ENCODE results near the gene TBC1D3.
"Not testable (repeated sequence)": the region's sequence is repeated elsewhere in the genome, so short reads cannot be mapped to it uniquely, and the experiment has no call there.

TBC1D3 gene

GRCh38 chr17:38192455-38192854, at the start of gene TBC1D3:
TBC1D3 (minus strand) TSS chr17:38192555; CDS start chr17:38191029, 1,526 bp downstream.
- H3K4me2 ChIP-seq (ENCODE audit: low read depth, low read length, poor library complexity, severe bottlenecking); H4K20me1 ChIP-seq (ENCODE audit: low read depth, low read length); H3F3A ChIP-seq (ENCODE audit: insufficient read depth); H3K9ac ChIP-seq (ENCODE audit: low read length); H2AFZ ChIP-seq (ENCODE audit: low read depth, low read length, severe bottlenecking); H3K27ac ChIP-seq (ENCODE audit: low read depth, low read length); H3K9me2 ChIP-seq (replicated peaks; ENCODE audit: insufficient read depth, low read length); H3K27me3 ChIP-seq (ENCODE audit: low read length); H3K79me2 ChIP-seq (ENCODE audit: insufficient read depth, low read length); H3K9me3 ChIP-seq (ENCODE audit: insufficient read depth, low read length); H3K4me3 ChIP-seq (ENCODE audit: insufficient read depth, low read length, poor library complexity, severe bottlenecking); H3K36me3 ChIP-seq (ENCODE audit: low read length): not testable (repeated sequence)

GRCh38 chr17:38232790-38233189, 40.4 kb upstream of the TBC1D3 start:
- H3K9ac ChIP-seq (ENCODE audit: low read length); H3F3A ChIP-seq (ENCODE audit: insufficient read depth); H3K36me3 ChIP-seq (ENCODE audit: low read length); H2AFZ ChIP-seq (ENCODE audit: low read depth, low read length, severe bottlenecking); H3K9me3 ChIP-seq (ENCODE audit: insufficient read depth, low read length); H3K4me3 ChIP-seq (ENCODE audit: insufficient read depth, low read length, poor library complexity, severe bottlenecking); H4K20me1 ChIP-seq (ENCODE audit: low read depth, low read length); H3K79me2 ChIP-seq (ENCODE audit: insufficient read depth, low read length); H3K27me3 ChIP-seq (ENCODE audit: low read length); H3K9me2 ChIP-seq (replicated peaks; ENCODE audit: insufficient read depth, low read length); H3K4me2 ChIP-seq (ENCODE audit: low read depth, low read length, poor library complexity, severe bottlenecking); H3K27ac ChIP-seq (ENCODE audit: low read depth, low read length): not testable (repeated sequence)

- not testable (repeated sequence) for H3K27ac ChIP-seq (ENCODE audit: low read depth, low read length); H4K20me1 ChIP-seq (ENCODE audit: low read depth, low read length); H2AFZ ChIP-seq (ENCODE audit: low read depth, low read length, severe bottlenecking); H3K4me2 ChIP-seq (ENCODE audit: low read depth, low read length, poor library complexity, severe bottlenecking); H3K9me3 ChIP-seq (ENCODE audit: insufficient read depth, low read length); H3F3A ChIP-seq (ENCODE audit: insufficient read depth); H3K9ac ChIP-seq (ENCODE audit: low read length); H3K9me2 ChIP-seq (replicated peaks; ENCODE audit: insufficient read depth, low read length); H3K36me3 ChIP-seq (ENCODE audit: low read length); H3K4me3 ChIP-seq (ENCODE audit: insufficient read depth, low read length, poor library complexity, severe bottlenecking); H3K79me2 ChIP-seq (ENCODE audit: insufficient read depth, low read length); H3K27me3 ChIP-seq (ENCODE audit: low read length)
These were observed 33.6 kb upstream of the TBC1D3 start for GRCh38 chr17:38225844-38226495.

- H3K4me2 ChIP-seq (ENCODE audit: low read depth, low read length, poor library complexity, severe bottlenecking); H3F3A ChIP-seq (ENCODE audit: insufficient read depth); H3K9ac ChIP-seq (ENCODE audit: low read length); H3K27me3 ChIP-seq (ENCODE audit: low read length); H3K36me3 ChIP-seq (ENCODE audit: low read length); H3K79me2 ChIP-seq (ENCODE audit: insufficient read depth, low read length); H4K20me1 ChIP-seq (ENCODE audit: low read depth, low read length); H3K9me2 ChIP-seq (replicated peaks; ENCODE audit: insufficient read depth, low read length); H2AFZ ChIP-seq (ENCODE audit: low read depth, low read length, severe bottlenecking); H3K27ac ChIP-seq (ENCODE audit: low read depth, low read length); H3K9me3 ChIP-seq (ENCODE audit: insufficient read depth, low read length); H3K4me3 ChIP-seq (ENCODE audit: insufficient read depth, low read length, poor library complexity, severe bottlenecking): not testable (repeated sequence)
These were observed 28.5 kb upstream of the TBC1D3 start for GRCh38 chr17:38220867-38221266.

- H3K4me3 ChIP-seq (ENCODE audit: insufficient read depth, low read length, poor library complexity, severe bottlenecking); H3K79me2 ChIP-seq (ENCODE audit: insufficient read depth, low read length); H3K27ac ChIP-seq (ENCODE audit: low read depth, low read length); H3F3A ChIP-seq (ENCODE audit: insufficient read depth); H3K9me3 ChIP-seq (ENCODE audit: insufficient read depth, low read length); H4K20me1 ChIP-seq (ENCODE audit: low read depth, low read length); H2AFZ ChIP-seq (ENCODE audit: low read depth, low read length, severe bottlenecking); H3K4me2 ChIP-seq (ENCODE audit: low read depth, low read length, poor library complexity, severe bottlenecking); H3K9me2 ChIP-seq (replicated peaks; ENCODE audit: insufficient read depth, low read length); H3K9ac ChIP-seq (ENCODE audit: low read length); H3K36me3 ChIP-seq (ENCODE audit: low read length); H3K27me3 ChIP-seq (ENCODE audit: low read length): not testable (repeated sequence)
These were observed 7.9 kb upstream of the TBC1D3 start for GRCh38 chr17:38200271-38200670.

- H3K9me3 ChIP-seq (ENCODE audit: insufficient read depth, low read length); H4K20me1 ChIP-seq (ENCODE audit: low read depth, low read length); H3K9me2 ChIP-seq (replicated peaks; ENCODE audit: insufficient read depth, low read length); H3K79me2 ChIP-seq (ENCODE audit: insufficient read depth, low read length); H3K4me3 ChIP-seq (ENCODE audit: insufficient read depth, low read length, poor library complexity, severe bottlenecking); H3K4me2 ChIP-seq (ENCODE audit: low read depth, low read length, poor library complexity, severe bottlenecking); H3K27ac ChIP-seq (ENCODE audit: low read depth, low read length); H3F3A ChIP-seq (ENCODE audit: insufficient read depth); H2AFZ ChIP-seq (ENCODE audit: low read depth, low read length, severe bottlenecking); H3K9ac ChIP-seq (ENCODE audit: low read length); H3K27me3 ChIP-seq (ENCODE audit: low read length); H3K36me3 ChIP-seq (ENCODE audit: low read length): not testable (repeated sequence)
These were observed 57.5 kb downstream of the TBC1D3 start for GRCh38 chr17:38134860-38135259.
